HUDEP-2 (cell line): ENCODE data around the gene DUSP22.

Experiments used
- DNase-seq, 76 experiments: peaks; one replicate each; lab custom pipeline; 2025; ENCODE audit not compliant: unreplicated experiment in 76 of 76; lab: John Stamatoyannopoulos, UW

The DUSP22 gene

DNA sequence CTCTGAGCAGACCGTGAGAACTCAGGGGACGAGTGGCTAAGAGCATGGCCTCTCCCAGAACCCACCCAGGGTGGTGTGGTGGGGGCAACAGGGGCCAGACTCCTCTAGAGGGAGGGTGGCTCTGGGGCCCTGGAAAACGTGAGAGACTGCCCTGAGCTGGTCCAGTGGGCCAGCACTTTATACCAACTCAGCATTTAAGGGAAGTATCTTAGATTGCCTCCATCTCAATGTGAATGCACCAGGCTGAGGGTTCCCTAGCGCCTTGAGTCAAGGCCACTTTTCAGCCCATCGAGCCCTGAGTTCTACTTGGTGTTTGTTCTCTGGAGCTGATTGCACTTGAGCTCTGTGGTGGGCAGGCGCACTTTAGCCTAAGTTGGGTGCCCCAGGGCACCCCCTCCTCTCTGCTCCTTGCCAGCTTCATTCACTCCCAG lies 57.2 kb downstream of the DUSP22 start:
- no peak for DNase-seq

GRCh38 chr6:350371-350770 lies 58.1 kb downstream of the DUSP22 start:
- no peak for DNase-seq

- no peak for DNase-seq
Measured at GRCh38 chr6:351011-351866, 59.0 kb downstream of the DUSP22 start.

DNA sequence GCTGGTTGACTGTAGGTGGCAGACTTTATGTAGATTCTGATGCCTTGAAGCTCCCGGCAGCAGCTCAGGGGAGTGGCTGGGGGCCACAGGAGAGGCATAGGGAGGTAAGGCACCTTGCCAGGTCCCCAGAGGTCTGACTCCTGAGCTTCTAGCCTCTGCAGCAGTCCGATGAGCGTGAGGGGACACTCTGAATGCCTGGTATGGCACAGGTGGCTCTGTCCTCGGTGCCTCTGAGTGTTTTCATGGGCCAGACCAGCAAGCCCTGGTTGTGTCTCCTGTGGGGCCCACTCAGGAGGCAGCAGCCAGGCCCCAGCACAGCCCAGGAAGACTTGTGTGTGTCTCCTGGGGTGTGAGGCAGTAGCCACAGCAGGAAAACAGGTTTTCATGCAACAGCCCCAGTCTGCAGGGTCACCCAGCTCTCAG lies 59.6 kb downstream of the DUSP22 start:
- no peak for DNase-seq

GRCh38 chr6:352474-352873 lies 60.2 kb downstream of the DUSP22 start:
- no peak for DNase-seq

GRCh38 chr6:352896-353470 lies 60.7 kb downstream of the DUSP22 start:
- no peak for DNase-seq

DNA sequence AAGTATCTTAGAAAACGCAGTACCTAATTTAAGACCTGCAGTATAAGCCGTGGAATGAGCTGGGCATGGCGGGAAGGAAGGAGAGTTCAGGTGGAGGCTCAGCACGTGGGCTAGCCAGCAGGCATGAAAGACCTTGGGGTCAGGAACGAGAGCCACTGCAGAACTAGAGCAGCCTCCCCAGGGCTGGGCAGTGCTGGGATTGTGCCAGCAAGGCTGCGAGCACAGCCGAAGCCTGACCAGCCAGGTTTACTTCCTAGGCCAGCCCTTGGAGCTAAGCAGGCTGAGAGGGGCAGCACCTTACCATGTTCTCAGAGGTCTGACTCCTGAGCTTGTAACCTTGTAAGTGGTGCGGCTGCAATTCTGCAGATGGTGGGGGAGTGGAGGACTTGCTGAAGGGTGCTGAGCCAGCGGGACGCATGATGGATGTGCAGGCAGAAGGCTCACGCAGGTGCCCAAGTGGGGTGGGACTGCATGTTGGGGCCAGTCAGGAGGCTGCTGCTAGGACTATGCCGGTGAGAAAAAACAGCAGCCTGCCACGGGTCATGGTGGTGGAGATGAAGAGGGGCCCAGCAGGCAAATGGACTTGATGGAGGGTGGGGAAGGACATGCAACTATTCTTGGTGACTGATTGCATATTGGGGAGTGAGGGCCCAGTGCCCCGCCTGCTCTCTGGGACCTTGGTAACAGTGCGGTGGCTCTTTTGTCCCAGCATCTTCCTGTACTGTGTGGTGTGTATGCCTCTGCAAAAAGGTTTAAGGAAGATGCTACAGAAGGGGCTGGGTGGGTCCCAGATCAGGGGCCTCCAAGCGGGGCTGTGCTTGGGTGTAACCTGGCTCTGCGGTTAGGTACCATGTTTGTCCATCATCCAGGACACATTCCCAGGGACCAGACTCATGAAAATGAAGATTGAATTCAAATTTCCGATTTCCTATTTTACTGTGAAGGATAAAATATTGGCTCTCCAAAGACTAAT lies 61.6 kb downstream of the DUSP22 start:
- DNase-seq = no peak

DNA sequence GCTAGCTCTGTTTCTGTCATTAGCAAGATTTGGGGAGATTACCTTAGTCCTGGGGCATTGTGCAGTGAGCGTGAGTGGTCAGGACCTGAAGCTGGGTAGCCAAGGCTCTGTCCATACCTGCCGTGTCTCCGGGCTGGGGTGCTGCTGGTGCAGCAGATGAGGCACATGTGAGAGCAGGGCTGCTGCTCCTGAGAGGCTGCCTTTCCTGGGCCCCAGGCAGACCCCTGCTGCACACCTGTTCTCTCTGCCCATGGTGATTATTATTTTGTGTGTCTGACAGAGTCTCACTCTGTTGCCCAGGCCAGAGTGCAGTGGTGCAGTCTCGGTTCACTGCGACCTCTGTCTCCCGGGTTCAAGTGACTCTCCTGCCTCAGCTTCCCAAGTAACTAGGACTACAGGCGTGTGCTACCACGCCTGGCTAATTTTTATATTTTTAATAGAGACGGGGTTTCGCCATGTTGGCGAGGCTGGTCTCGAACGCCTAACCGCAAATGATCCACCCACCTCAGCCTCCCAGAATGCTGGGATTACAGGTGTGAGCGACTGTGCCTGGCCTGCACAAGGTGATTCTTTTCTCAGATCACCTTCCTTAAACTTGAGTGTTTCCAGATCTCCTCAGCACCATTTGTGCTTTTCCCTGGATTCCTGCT lies 62.5 kb downstream of the DUSP22 start:
- DNase-seq = no peak

- no peak for DNase-seq
Measured at GRCh38 chr6:355373-356208, 63.3 kb downstream of the DUSP22 start.

- DNase-seq = no peak
Measured at GRCh38 chr6:356828-357251, 64.6 kb downstream of the DUSP22 start.

DNA sequence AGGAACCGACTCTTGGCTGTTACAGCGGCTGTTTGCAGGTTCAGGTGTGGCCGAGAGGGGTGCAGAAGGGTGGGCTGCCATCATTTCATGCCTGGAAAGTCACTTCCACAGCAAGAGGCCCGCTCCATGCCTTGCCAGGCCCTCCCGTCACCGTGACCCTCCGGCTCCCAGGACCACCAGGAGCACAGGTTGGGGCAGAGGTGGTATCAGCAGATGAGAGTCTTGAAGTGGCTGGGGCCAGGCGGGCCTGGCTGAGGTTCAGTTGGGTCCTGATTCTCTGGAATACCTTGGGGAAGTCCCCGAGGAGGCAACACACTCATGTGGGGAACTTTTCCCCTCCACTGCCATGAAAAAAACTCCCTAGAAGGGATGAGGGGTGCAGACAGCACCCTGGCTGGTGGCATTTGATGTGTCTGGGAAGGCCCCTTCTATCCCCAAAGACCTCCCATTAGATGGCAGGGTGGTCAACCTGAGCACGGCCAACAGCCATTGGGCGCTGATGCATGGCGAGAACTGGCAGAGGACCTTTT lies 65.0 kb downstream of the DUSP22 start:
- DNase-seq = no peak

DNA sequence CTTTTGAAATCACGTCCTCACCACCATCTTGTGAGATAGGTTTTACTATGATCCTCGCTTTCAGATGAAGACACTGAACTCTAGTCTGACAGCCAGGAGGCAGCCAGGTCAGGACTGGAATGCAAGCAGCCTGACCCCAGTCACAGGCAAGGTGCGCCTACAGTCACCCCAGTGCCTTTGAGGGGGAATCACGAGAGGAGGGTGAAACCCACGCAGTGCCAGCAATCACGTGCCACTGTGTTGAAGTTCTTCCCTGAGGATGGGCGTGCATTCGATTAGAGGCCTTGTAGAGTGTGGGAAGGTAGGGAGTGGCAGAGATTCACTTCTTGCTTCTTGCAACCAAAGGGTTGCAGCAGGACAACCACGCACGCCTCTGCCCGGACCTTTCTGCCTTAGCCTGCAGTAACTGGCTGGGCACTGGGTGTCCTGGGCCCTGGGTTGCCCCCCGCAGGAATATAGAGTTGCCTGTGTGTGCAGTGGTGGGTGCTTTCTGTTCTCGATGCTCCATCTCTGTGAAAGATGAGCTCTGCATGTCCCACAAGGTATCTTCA lies 65.6 kb downstream of the DUSP22 start:
- no peak for DNase-seq

DNA sequence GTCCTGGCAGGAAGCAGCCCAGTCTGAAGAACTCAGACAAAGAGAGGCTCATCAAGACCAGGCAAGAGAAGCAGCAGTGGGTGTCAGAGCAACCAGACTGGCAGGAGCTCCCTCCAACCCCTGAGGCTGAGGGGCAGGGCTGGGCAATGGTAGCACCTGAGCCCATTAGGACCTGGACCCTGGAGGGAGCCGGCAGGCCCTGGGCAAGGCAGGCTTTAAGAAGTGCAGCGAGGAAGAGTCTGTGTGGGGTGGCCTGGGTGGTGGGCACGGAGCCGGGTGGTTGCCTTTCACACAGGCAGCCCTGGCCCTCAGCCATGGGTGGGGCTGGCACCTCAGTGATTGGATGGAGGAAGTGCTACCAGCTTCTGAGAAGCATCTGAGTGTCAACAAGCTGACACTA lies 66.1 kb downstream of the DUSP22 start:
- DNase-seq = no peak

DNA sequence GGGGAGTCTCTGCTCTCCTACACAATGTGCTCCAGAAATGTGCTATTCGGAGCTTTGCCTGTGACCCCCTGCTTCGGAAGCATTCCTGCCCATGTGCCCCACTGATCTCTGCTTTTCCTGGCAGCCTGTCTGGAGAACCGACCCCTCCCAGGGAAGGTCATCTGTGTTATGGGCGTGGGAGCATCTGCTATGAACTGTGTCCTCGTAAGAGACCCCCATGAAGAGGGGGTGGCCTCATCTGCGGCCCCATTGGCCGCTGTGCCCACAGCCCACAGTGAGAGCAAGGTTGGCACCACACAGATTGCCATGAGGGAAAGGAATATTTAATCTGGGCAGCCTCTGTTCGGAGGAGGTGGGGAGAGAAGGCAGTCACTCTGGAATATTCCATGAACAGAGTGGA lies 66.6 kb downstream of the DUSP22 start:
- no peak for DNase-seq

DNA sequence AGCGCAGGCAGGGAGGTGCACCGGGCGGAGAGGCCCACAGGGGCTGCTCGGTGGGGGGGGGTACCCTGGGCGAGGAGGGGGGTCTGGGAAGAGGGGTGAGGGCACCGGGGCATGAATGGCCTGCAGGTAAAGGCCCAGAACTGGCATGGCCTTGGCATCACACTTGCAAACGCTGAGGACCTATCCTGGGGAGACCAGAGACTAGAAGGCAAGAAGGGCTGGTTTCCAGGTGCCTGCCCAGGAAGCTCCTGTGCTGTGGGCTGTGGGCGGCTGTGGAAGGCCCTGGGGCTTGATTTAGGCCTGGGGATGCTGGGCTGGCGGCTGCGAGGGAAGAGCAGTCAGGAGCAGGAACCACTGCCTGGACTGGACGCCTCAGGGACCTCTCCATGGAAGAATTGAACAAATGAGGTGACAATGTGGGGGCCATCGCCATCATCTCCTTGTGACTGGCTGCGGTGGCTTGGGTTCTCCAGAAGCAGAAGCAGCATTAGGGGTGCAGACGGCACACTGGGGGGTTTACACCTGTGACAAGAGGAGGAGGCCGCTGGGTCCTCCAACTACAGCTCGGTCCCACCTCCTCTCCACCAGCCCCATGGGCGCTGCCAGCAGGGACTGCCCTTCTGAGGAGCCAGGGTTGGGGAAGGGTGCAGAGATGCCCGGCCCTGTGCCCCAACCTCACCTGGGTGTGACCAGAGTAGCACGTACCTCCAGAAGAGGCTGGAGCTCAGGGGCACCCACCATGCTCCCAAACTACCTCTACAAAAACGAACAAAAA lies 67.2 kb downstream of the DUSP22 start:
- no peak for DNase-seq

GRCh38 chr6:360349-360748 lies 68.1 kb downstream of the DUSP22 start:
- no peak for DNase-seq

- no peak for DNase-seq
Measured at GRCh38 chr6:360764-361373, 68.6 kb downstream of the DUSP22 start.
